NCI-H446 (cell line): ENCODE data around the gene GNL2.
"Not testable (repeated sequence)": the region's sequence is repeated elsewhere in the genome, so short reads cannot be mapped to it uniquely, and the experiment has no call there.

Experiments used
- DNase-seq, 2 experiments: peaks; one replicate each; lab custom pipeline; 2025; lab: John Stamatoyannopoulos, UW

Gene GNL2

DNA sequence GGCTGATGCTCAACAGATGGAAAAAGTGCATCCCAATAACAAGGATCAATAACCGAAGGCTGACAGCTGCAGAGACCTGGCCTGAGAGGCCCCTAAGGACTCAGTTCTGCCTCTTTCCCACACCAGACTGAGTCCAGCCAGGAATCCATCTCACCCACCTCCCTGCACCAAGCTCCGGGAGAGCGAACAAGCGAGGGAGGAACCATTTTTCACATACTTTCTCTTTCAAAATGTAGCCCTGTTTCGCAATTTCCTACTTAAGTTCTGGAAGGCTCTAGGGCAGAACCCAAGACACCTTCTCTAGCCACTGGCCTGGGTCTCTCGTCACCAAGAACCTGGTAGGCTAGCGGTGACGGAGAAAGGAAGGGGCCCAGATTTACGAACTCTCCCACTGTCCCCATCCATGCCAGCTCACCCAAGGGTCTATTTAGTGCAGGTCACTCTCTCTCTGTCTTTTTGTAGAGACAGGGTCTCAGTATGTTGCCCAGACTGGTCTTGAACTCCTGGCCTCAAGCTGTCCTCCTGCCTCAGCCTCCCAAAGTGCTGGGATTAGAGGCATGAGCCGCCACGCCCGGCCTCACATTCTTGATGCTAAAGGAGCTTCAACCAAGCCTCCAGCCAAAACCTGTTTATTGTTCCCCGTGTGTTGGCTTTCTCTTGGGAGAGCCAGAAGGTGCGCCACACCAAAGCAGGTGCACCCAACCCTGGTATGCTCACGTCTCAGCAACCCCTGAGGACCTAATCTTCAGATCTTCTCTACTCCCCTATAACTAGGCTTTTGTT lies 10.9 kb upstream of the GNL2 start:
- no peak for DNase-seq

DNA sequence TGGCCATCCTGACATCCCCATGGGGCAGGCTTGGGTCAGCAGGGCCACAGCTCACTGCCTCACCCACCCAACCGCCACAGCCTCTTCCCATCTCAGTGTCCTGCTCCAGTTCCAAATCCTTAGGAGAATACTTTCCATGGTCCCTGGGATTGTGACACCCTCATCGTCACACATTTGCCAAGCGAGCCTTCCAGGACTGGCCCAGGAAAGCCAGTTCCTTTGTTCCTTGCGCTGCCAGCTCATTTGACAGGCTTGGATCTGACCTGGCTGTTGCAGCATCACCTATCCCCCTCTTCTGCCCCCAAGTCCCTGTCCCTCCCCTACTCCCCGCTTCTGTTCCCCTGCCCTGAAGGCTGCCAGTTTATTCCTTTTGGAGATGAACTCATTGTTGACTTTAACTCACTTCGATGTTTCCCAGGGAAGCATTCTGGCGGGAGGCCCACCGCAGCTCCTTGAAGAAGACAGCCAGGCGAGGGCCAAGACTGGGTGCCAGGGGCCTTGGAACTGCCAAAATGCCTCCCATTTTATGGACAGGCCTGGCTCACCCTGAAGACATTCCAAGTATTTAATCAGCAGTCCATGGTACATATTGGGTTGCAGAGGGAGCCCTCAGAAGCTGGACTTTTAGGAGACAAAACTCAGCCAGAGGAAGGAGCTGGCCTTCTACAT lies 10.2 kb upstream of the GNL2 start:
- DNase-seq, result peak in 1 of 2 experiments; percentile 64

DNA sequence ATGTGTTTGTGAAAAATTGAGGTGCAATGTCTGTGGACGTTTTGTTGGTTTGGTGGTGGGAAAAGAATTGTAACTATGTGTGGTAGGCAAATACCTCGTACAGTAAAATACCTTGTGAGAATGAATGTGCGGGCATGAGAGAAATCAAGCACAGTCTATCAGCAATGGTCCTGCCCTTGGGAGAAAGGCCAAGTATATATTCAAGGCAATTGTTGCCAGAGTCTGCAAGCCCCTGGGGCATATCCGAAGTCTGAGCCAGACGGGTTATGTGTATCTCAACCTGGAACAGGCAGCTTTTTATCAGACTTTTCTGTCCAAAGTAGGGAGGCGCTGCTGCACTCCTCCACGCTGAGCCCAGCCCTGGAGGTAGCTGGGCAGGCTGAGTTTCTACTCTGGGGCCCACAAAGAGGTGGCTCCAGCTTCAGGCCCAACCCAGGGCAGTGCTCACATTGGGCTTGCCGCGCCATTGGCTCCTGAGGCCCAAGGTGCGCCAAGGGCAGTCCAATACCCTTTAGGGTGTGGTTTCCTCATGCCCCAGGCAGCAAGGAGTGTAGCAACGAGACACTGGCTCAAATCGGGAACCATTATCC lies 9.4 kb upstream of the GNL2 start:
- DNase-seq, result peak in 1 of 2 experiments; percentile 42

DNA sequence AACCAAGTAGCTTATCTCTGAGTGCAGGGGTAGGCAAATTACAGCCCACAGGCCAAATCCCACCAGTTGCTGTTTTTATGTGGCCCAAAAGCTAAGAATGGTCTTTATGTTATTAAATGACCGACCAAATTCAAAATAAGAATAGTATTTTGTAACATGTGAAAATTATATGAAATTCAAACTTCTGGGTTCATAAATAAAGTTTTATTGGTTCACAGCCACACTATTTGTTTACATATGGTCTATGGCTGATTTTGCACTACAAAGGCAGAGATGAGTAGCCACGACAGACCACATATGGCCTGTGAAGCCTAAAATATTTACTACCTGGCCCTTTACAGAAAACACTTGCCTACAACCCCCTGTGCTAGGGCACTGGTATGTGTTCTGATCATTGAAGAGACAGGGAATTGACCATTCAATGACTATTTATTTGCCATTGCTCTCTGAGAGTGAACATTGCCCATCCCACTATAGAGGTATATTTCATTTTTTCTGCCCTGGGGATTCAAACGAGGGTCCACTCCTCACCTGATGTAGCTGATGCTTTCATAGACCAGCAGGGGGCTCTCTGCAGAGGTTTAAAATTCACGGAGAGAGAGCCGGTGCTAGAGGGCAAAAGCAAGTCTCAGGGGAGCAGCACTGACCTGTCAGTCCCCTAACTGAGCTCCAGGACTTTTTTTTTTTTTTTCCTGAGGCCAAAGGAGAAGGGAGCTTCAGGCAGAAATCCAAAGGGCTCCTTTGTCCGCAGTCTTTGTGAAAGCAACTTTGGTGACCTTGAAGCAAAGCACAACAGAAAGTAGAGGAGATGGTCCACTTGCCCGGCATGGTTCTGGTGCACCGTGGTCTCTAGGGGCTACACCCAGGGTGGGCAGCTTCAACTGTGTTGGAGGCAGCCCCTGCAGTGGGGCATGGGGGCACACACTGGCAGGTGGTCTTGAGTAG lies 7.3 kb upstream of the GNL2 start:
- DNase-seq, result peak; percentile 4 to 63

DNA sequence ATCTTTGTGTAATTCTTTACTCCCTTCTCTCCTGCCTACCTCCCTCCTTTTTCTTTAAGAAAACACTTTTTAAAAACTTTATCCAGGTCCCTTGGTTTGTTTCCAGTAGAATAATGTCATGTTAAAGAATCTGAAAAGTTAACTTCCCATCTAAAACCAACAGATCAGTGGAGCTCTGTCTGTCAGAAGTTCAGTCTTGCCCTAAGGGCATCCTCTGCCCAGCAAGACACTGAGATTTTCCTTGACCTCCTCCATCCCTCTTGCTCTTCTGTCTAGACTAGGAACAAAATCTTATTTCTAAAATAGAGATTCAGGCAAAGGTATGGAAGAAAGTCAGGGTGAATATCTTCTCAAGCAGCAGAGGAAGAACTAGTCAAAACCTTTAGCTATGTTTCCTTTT lies 5.7 kb upstream of the GNL2 start:
- no peak for DNase-seq

DNA sequence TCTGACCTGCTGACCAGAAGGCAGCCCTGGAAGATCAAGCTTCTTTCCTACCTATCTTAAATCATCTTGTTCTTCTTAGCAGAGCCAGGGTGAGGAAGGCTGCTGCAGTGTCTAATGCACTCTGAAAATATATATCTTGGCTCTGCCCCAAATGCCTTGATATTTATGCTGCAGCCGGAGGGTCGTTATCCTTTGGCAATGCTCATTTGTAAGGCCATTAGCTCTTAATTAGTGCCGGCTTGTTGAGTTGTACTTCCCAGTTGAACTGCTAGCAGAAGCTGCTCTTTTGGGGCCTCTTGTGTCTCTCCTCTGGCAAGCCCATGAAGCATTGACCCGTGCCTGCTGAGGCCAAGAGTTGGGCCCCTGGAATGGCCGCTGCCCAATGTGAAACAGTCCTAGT lies 4.2 kb upstream of the GNL2 start:
- DNase-seq, result peak; percentile 15 to 20

DNA sequence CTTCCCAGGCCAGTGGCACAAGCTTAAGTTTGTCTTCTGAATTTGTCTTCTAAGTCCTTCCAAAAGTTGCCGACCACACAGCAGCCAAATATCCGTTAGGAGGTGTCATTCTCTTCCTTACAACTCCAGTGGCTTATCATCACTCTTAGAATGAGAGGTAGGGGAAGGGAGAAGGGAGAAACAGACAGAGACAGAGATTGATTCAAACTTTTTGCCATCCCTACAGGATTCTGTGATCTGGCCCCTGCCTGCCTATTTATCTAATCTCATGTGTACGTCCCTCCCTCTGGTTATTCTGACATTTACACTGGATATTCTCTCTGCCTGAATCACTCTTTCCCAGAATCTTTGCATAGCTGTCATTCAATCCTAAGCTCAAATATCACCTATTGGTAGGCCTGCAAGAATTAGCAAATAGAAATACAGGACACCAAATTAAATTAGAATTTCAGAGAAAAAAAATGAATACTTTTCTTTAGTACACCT lies 488 bp upstream of the GNL2 start:
- no peak for DNase-seq

DNA sequence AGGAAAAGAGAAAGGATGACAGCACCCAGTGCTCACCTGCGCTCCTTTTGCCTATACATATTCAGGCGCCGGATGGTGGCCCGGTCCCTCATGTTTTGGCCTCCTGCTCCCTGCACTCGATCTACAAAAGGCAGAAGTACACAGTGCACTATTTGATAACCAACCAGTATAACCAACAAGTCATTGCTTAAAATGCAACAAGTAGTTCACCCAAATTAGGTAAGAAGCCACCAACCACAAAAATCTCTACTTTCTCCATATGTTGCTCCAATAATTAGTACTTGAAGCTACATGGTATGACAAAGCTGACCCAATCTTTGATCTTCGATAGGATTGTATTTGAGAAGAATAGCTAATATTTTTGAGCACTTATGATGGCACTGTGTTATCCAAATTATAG lies 2.0 kb downstream of the GNL2 start:
- DNase-seq, result no peak

DNA sequence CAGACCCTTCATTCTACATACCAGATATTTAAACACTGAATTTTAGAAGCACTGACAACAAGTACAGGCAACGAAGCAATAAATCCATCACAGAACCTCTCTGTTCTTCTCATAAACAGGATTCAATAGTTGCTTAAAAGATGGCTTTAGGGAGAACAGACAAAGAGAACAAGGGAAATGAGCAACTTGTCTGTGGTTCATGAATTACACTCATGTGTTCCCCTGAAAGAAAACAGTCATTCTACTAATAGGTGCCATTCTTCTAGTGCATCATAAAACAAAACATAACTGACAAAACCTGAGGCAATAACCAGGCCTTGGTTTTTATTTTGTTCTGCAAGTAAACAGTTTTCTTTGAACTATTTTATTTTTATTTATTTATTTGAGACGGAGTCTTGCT lies 6.8 kb downstream of the GNL2 start:
- no peak for DNase-seq

DNA sequence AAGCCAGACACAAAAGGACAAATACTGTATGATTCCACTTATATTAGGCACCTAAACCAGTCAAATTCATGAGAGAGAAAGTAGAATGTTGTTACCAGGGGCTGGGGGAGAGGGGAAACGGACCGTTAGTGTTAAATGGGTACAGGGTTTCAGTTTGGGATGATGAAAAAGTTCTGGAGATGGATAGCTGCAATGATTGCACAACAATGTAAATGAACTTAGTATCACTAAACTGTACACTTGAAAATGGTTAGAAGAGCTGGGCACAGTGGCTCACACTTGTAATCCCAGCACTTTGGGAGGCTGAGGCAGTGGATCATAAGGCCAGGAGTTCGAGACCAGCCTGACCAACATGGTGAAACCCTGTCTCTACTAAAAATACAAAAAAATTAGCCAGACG lies 11.2 kb downstream of the GNL2 start:
- DNase-seq, result not testable (repeated sequence)

DNA sequence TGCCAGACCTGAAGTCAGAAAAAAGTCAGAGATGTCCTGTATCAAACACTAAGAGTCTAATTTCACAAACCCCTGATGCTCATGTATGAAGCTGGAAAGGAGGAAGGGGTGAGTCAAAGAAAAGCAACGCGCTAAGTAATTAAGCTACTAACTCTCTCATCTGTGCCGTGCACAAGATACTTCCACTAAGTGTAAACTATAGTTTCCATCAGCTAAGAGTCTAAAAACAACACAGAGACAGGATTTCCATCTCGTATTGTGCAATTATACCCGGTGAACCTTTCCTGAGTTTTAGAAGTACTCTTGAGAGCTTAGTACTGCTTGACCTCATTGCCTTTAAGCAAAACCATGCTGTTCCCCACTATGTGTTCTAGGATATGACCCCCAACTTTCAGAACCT lies 20.0 kb downstream of the GNL2 start:
- DNase-seq, result no peak

DNA sequence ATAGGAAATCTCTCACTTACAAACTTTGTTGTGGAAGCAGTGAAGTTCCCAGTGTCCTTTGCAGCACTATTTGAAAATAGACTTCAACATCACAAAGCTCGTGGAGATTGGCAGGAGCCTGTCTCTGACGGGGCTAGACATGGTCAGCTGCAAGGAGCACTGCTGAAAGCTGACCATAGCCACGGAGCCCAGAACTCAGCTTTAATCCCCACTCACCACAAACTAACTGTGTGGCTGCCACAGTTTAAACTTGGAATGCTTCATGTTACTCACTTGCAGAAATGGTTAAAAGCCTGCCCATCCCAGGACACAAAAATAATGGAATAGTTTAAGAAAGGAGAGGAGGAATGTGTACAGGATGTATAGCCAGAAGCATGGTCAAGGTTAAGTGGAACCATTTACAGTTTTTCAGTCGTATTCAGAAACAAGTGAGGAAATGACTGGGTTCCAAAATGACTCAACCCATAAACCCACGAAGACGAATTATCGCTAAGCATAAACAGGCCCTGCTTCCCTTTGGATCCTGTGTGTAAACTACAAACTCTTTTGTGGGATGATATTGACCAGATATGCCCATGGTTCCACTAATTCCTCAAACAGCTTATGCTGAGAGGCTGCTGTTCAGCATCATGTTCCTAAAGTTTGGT lies 20.8 kb downstream of the GNL2 start:
- DNase-seq, result no peak

DNA sequence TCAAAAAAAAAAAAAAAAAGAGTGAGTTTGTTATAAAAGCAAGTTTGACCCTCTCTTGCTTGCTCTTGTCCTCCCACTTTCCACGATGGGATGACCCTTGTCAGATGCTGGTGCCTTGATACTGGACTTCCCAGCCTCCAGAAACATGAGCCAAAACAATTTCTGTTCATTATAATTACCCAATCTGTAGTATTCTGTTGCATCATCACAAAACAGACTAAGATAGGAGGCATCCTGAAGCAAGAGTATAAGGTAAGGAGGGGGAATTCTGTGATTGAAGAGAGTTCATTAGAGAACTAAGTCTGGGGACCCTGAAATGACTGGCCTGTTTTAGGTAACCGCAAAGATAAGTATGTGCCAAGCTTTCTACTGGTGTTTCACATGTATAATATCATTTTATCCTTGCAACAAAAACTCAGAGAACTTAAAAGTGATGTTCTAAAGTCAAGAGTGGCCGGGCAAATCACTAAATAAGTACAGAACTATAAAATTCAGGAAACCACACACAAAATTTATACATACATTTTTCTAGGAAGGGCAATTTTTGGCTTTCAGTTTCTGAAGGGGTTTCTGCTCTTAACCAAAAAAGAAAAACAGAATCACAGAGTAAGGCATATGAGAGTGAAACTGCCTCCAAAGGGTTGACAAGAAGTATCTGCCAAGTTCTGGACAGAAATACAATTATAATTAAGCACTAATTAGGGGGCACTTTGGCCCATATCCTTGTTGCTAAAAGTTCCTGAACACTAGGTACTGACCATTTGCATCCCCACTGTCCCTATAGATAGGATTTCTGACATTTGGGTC lies 25.0 kb downstream of the GNL2 start:
- no peak for DNase-seq

DNA sequence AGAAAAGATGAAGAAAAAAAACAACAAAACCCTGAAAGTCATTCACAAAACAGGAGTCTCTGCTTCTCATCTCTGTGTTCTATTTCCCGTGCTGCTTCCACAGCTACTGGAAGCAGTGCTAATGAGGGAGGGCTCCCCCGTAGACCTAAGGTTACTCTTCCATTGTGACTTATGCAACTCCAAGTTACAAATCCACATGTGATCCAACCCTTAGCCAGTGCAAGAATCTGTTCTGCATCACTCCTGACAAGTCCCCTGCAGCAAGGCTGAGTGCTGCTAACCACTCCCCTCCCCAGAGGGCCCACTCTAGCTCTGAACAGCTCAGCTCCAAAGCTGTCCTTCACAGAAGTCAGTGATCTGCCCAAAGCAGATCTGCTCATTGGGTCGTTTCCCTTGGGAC lies 28.7 kb downstream of the GNL2 start:
- DNase-seq, result no peak

DNA sequence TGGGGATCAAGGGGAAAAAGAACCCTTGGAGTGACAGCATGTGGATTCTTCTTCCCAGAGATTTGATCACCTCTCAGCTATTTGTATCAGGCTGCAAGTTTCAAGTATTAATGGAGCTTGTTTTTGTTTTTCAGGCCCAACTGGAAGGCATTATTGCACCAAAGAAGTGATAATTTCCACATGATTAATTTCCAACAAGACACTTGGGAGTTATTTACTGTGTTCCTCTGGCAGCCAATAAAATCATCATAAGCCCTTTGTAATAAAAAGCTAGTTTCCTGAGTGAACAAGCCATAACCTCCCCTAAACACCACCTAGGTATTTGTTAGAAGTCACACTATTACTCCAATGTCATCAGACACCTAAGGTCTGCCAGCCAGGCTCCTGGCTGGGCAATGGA lies 30.8 kb downstream of the GNL2 start:
- DNase-seq, result no peak

DNA sequence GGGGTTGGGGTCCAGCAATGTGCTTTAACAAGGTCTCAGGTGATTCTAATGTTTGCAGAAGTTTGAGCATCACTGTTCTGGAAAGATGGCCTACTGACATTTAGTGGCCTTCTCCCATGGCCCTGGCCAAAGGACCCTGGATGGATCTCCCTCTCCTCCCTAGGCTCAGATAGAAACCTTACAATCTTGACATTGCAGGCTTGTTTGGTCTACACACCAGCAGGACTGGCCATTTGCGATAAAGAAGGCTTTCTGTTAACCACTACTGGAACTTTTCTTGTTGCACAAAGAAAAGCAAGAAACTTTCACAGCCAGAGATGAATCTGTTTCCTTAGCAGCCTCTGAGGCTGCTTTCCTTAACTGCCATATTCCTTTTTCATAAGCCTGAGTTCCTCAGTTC lies 32.8 kb downstream of the GNL2 start:
- no peak for DNase-seq

DNA sequence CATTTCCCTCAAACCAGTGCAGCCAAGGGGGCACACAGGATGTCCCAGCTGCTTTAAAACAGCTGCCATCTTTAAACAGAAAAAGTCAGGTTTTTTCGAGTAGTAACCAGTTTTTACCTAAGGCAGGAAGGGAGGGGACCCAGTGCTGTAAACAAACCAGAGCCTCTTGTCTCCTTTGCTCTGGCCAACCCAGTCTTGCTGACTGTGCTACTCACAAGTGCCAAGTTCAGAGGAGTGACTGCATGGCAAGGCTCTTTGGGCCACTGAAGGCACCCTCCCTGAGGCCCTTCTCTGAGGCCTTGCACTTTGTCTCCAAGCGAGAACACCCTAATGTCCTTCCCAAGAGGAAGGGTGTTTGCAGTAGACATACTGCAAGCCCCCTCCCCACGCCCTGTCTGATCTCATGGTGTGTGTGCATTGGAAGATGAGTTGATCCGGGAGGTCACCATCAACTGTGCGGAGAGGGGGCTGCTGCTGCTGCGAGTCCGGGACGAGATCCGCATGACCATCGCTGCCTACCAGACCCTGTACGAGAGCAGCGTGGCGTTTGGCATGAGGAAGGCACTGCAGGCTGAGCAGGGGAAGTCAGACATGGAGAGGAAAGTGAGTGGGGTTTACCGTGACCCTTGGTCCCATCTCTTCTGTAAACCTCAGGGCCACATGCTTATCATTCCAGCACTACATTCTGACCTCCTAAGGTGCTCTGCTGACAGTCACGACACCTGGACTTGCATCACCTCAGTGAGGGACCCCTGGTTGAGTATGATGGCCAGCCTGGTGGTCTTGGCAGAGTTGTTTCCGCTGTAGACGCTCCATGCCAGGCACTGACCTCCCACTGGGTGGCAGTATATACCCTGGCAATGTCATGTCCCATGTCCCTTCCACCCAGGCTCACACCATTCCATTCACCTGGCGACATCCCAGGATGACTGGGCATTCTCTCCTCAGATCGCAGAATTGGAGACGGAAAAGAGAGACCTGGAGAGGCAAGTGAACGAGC lies 34.3 kb downstream of the GNL2 start:
- peak in 1 of 2 experiments; percentile 37 for DNase-seq

DNA sequence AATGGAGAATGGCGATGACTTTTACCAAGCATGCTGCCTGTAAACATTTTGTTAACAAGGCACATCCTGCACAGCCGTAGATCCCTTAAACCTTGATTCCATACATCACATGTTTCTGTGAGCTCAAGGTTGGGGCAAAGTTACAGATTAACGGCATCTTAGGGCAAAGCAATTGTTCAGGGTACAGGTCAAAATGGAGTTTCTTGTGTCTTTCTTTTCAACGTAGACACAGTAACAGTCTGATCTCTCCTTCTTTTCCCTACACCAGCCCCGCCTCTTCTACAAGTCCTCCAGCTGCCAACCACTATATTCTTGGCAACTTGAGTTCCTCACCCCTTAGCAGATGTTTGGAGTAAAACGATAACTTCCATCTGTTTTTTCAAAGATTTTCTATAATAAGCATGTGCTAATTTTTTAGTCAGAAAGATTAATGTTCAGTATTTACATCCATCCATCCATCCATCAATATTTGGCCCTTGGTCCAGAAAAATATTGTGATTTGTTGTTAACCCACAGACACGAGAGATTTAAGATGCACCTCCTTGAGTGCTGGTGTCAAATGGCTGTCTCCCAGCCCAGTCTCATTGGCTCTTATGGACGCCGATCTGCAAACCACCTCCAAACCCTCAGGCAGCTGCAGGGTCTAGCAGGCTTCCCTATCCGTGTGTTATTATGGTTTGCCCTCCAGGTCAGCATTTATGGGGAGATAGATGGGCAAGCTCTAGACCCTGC lies 35.2 kb downstream of the GNL2 start:
- DNase-seq, result peak; percentile 2 to 22

DNA sequence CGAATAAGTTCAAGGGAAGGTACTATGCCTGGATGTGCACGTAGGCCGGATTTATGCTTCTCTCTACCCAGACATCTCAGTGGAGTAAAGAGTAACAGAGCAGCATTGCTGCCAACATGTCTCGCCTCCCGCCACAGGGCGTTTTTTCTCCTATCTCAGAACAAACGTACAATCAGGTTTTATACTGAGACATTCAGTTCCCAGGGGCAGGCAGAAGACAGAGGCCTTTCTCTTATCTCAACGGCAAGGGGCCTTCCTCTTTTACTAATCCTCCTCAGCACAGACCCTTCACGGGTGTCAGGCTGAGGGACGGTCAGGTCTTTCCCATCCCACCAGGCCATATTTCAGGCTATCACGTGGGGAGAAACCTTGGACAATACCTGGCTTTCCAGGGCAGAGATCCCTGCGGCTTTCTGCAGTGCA lies 35.8 kb downstream of the GNL2 start:
- DNase-seq, result not testable (repeated sequence)
